Activated T-cell treated with anti-CD3 and anti-CD28 coated beads for 48 hours (primary cell): Measurements from ENCODE around the gene TGFBR3.

Experiments used
- DNase-seq: peaks from one replicate; pipeline ENCODE4 v3.0.0-alpha.2; 2020; ENCODE audit warnings: low read depth

TGFBR3 gene

DNA sequence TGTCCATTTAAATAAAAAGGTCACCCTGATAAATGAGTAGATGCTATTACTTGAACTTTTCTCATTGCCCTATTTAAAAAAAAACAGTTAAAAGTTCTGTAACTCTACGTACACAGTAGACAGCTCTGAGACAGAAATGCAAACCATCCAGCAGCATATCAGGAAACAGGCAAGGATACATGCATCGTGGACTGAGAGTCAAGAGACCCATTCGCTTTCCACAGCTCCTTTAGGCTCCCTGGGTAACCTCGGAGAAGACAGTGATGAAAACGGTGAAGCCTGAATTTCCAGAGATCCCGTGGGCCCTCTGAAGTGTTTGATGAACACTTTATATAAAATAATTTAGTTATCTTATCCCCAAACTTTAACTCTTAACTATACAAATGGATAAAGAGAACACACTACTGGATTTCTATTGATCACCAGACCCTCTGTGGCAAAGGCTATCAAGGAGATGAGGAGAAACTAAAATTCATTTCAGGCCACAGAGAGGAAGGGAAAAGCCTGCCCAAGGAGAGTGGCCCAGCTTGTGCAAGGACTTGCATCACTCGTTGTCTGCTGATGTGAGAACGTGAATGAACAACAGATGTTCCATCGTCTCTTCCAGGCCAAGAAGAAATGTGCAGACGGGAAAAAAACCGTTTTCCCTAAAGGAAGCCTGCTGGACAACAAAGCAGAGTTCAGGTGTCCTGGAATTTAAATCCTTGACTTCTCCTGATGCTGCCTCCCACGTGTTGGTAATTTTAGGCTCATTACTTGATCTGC is 131.0 kb downstream of the TGFBR3 start:
- DNase-seq: no peak

DNA sequence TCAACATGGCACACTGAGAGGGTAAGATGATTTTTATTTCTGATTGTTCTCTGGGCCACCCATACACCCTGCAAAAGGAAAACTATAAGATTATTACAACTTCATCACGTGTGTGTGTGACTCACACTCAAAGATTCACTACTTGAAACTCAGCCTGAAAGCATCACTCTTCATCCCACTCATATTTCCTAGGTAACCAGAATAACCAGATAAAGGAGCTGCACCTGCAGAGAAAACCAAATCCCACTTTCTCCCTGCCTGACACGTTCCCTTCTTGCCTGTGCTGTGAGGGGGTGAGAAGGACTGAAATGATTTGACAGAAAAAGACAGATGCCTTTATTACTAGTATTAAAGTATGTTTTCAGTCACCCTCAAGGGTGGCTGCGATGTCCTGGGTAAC is 131.6 kb downstream of the TGFBR3 start:
- peak; percentile 40 for DNase-seq

- no peak for DNase-seq
Measured at GRCh38 chr1:91753878-91754277, 132.1 kb downstream of the TGFBR3 start.

DNA sequence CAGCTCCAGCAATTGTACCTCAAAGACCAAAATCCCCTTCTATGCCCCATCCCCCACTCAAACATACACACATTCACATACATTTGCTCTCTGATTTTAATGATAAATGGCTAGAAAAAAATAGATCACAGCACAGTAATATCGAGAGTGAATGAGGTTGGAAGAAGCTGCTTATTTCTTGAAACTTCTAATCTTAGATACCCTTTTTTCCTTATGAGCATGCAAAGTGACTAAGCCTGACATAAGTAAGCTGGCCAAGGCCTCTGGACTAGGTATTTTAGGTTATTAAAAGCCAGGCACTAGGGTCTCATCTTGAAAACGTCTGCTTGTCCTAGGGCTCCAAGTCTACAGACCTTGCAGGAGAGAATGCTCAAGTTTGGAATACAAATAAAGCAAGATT is 133.6 kb downstream of the TGFBR3 start:
- no peak for DNase-seq

- DNase-seq: no peak
Measured at GRCh38 chr1:91751275-91751674, 134.7 kb downstream of the TGFBR3 start.

GRCh38 chr1:91750398-91750996 is 135.5 kb downstream of the TGFBR3 start:
- no peak for DNase-seq

DNA sequence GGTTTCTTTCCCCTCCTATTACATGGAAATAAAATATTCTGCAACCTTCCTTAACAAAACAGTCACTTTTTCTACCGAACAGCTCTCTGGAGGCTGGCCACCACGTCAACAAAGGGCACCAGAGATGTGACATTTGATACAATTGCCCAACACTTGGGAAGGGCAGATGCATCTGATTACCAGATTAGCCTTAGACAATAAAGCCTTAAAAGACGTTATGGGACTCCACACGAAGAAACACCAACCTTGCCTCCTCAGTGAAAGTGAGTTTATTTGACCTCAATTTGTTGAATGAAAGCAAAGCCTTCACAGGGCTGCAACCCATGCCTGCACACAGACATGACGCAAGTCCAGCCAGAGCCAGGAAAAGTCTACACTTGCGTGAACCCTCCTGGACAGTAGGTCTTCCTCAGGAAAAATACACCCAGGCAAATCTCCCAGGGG is 136.1 kb downstream of the TGFBR3 start:
- DNase-seq: no peak

- no peak for DNase-seq
Measured at GRCh38 chr1:91747666-91748065, 138.3 kb downstream of the TGFBR3 start.

DNA sequence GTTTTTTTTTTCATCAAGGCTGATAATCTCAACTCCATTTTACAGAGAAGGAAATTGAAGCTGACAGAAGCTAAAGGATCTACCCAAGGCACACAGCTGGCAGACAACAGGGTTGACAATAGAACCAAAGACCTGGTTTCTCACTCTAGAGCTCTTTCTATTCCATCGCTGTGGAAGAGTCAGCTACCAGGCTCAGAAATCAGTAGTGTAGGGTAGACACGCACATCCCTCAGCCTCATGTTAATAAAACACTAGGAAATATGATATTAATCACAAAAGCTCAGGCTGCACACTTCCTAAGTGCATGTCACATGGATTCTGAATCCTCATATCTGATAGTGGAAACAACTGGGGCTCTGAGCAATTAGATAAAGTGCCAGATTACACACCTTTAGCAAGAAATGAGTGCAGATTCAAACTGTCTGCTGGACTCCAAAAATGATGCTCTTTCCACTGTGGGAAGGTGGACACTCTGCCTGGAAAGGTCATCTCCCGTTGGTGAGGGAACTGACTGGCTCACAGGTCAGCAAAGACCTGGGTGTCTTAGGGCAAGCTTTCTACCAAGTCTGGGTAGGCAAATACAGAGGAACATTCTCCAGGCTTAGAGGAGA is 139.1 kb downstream of the TGFBR3 start:
- DNase-seq: no peak

DNA sequence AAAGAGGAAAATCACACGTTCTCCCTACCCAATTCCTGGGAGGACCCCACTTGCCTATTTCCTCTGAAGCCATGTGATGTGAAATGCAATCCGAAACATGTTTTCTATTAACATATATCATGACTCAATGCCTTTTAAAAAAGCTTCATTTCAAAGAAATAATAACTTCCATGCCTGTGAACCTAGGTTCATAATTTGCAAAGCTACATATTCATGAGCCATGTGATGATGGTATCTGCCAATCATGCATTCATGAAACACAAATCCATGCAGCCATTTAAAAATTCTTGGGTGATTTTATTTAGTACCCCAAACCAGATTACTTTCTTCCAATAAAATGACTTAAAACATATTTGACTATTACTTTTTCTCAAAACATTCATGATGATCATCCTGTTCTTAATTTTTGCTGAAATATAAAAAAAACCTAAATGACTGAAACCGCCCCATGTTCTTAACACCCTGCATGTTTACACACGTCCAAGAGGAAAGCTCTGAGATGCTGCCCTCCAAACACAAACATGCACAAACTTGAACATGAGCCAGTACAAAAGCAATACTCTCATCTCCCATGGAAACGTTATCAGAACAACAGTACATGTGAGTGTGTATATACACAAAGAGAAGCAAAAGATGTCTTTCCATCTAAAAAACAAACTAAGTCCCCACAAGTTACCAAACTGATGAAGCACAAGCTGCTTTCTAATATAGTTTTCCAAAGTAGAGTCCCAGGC is 140.1 kb downstream of the TGFBR3 start:
- no peak for DNase-seq

DNA sequence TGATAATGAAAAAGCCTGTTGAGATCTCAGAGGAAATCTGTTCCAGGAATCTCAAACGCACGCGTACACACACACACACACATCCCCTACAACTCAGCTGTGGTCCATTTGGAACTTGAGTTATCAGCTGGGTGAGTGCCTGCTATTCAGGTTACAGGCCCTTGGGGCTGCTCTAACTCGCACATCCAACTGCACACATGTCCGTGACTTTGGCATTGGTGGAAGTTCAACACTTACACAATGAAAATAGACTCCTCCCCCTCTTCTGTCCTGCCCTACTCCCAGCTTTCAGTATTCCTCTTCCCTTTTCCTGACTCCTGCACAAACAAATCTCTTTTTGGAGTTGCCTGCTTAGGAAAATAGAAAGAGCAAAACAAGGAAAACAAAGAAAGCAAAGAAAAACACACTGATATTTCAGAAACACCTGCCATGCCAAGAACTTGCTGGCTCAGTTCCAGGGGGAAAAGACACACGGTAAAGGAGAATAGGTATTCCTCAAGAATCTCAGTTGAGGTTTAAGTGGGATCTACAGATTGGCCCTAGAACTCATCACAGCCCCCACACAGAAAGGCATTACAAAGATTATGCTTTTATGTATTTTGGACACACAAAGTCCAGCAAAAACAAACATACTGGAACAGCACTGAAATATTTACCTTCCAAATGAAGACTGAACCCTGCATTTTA is 140.9 kb downstream of the TGFBR3 start:
- DNase-seq: no peak

- no peak for DNase-seq
Measured at GRCh38 chr1:91742848-91743292, 143.1 kb downstream of the TGFBR3 start.

GRCh38 chr1:91741906-91742305 is 144.0 kb downstream of the TGFBR3 start:
- no peak for DNase-seq

DNA sequence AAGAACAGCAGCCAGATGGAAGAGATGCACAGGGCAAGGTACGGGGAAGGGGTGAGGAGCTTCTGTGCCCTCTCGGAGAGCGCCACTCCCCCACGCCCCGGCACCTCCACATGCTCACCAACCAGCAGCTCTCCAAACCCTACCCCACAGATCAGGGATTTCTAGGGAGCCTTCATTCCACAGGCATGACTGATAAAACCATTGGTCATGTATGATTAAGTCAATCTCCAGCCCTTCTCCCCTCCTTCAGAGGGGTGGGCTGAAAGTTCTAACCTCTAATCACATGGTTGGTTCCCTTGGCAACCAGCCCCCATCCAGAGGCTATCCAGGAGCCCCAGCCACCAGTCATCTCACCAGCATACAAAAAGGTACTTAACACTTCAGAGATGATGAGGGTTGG is 144.7 kb downstream of the TGFBR3 start:
- no peak for DNase-seq

DNA sequence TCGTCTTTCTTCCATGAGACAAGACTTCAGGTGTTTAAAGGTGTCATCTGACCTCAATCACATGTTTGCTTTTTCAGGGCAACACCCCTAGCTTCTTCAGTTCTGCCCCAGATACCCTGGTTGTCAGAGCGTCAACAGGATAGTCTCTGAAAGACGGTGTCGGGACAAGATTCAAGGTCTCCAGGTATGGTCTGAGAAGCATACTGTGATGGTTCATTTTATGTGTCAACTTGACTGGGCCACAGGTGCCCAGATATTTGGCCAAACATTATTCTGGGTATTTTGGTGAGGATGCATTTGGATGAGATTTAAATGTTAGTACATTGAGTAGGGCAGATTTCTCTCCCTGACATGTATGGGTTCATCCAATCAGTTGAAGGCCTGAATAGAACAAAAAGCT is 148.3 kb downstream of the TGFBR3 start:
- no peak for DNase-seq

DNA sequence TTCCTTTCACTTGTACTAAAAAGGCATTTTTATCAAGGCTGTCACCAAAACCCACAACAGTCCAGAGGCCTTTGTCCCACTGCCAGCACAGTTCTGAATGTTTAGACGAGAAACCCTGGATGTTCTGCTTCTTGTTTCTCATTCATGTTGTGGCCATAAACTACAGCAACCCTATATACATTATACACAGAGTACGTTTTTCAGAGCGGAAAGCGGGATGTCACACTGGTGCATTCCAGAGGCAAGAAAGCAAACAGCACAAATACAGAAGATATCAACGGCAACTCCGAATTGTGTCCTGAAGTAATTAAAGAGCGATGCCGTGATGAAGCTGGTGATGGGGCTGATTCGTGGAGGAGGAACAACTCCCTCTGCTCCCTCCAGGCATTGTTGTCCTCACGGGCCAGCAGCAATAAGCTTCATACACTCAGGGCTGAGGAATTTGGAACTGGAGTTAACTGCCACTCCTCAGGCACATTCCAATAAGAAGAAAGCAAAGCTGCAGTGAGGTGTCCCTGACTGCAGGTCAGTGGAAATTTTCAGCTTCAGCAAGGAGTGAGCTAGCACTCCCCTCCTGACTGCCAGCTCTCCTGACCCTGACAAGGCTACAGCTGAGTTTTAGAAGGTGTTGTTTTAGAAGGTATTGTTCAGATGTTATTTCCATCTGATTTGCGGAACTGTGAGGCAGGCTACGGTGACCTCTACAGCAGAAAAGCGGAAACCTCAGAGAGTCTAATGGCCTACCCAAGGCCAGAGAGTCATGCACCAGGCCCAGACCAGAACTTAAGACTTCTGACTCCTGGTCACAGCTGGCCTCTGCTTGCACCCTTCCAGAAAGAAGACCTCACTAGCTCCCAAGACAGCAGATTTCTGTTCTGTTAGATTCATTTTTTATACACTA is 149.0 kb downstream of the TGFBR3 start:
- DNase-seq: no peak

GRCh38 chr1:91736146-91736714 is 149.7 kb downstream of the TGFBR3 start:
- no peak for DNase-seq

DNA sequence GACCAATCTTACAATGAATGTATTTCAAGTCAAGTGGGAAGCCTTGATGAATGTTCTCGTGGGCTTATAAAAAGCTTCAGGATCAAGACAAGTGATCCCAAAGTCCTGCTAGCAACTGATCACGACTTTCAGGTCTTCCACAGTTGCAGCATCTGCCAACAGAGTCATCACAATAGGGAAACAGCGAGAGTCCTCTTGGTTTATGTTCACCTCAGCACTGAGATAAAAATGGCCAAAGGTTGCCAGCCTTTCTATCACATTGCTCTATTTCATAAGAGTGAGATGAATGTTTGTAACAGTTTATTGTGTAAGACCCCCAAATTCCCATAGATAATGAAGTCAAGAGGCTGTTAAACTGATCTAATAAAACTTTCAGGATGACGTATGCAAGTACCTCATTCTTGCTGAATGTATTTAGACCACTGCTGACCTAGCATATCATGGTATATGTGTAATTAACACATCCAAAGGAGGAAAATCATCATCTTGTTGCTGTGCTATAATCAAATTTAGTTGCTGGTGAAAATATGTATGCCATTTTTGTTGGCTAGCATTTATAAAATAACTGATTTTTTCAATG is 150.6 kb downstream of the TGFBR3 start:
- no peak for DNase-seq

- no peak for DNase-seq
Measured at GRCh38 chr1:91734761-91735160, 151.2 kb downstream of the TGFBR3 start.

GRCh38 chr1:91733108-91733710 is 152.7 kb downstream of the TGFBR3 start:
- no peak for DNase-seq
